ENCODE measurements around the gene LPP. TPM values are rescaled to one million over a fixed set of nuclear protein-coding genes. Genes with fewer than 3 reads are reported as not detected.

LPP gene
- total and polyA plus RNA-seq, 10 of the 15 experiments (the other 5 are each of a cell fraction or from before 2014, with no cell fraction given) = under 0.01 to 0.62 (median 0.03) TPM

DNA sequence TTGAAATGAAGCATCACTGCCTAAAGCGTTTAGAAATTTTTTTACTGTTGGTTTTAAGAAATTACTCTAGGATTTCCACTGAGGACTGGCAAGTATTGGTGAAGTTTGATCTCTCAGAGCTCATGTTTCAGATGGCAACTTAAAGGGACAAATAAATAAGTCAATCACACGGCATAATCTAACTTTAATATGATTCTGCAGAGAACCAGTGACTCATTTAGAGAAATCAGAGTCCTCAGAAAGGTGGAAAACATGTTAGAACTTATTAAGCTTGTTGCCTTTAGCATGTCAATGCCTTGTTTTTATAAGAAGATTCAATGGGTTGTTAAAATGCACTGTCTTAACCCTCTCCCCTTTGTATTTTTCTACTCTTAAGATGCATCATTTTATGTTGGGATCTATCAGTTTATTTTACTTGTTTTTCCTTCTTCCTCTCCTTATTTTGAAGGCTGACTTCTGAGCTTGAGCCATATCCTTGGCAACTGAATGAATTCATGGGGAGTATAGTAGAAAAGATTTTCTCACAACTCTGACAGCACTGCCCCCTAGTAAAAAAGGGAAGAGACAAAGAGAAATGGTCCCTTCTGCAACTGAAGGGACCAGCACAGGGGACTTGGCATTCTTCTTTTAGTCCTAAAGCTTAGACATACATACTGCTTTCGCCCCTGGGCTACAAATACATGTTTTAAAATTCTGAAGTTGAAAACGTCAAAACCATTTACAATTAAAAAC is 431.2 kb downstream of the LPP start (continued):
- TF ChIP-seq SREBF1 (IDR thresholded peaks at IDR 0.05; ENCODE audit: low read length) = no peak
- TF ChIP-seq ZNF384 (IDR thresholded peaks at IDR 0.05; ENCODE audit: borderline replicate concordance, low read depth, low read length) = no peak

DNA sequence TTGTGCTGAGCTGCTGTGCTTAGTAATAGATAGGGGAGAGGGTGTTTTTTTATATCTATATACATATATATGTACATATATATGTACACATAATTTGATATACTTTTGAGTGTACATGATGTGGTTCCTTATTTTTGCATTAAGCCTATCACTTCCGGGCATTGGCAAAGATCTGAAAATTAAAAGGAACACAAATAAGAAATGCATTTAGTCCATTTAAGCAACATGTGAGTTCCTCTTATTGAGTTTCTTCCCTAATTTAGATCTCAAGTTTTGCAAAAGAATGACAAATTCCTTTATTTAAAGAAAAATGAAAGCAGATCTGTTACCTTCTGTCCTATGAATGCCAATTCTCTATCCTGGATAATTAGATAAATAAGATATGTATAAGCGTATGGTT is 435.1 kb downstream of the LPP start:
- H3K36me3 ChIP-seq (ENCODE audit: control insufficient read depth in 2 of 2, insufficient read depth in 2 of 2, low read length in 1 of 2) = no peaks in the 10 kb centered on the region
- no peak for FAIRE-seq
- ChIA-PET CTCF (no interaction called here), RAD21 (ENCODE audit: unreplicated experiment) (interaction anchor here (0.8 kb wide), 1 partner anchor 846 kb away, joined by 3 read pairs; no protein-coding TSS in a partner anchor), POLR2A (no interaction called here), SMC1A (ENCODE audit: uncharacterized antibody, unreplicated experiment) (no interaction called here)
- 89% methylated on average over 2 of the region's 2 CpGs for WGBS (ENCODE audit: insufficient coverage, insufficient replicate concordance, low lambda C conversion rate, missing lambda C conversion rate)
- DNase-seq (ENCODE audit: low read depth, low spot score) = no peak
- TF ChIP-seq RFX5 (IDR thresholded peaks at IDR 0.05; ENCODE audit: low read depth, low read length) (no peak), EZH2 (IDR thresholded peaks at IDR 0.05; ENCODE audit: borderline replicate concordance, control insufficient read depth, low read depth, low read length) (no peak), KDM1A (IDR thresholded peaks at IDR 0.05; ENCODE audit: borderline replicate concordance) (no peak), ZBED1 (IDR thresholded peaks at IDR 0.05; ENCODE audit: borderline replicate concordance) (no peak)
- no peak for ATAC-seq
- intact Hi-C loops (cut with micrococcal nuclease; ENCODE audit: unreplicated experiment) = no loop called here
- H3K79me2 ChIP-seq (ENCODE audit: control insufficient read depth, insufficient read depth, low read length) = no peaks in the 10 kb centered on the region
- H4K20me1 ChIP-seq (ENCODE audit: control insufficient read depth, insufficient read depth) = no peaks in the 10 kb centered on the region
- H3K9me3 ChIP-seq (replicated peaks; ENCODE audit: control insufficient read depth, insufficient read depth, low read length) = no peaks in the 10 kb centered on the region
- no peak overlapping the region for H3K4me3 ChIP-seq
- no peak overlapping the region for H3K9ac ChIP-seq (ENCODE audit: control insufficient read depth, insufficient read depth, low read length)
- in situ Hi-C loops (cut with MboI) = no loop called here
- H3K4me1 ChIP-seq (ENCODE audit: control insufficient read depth, insufficient read depth, low read length) = no peaks in the 10 kb centered on the region
- no peak overlapping the region for H3K4me2 ChIP-seq (ENCODE audit: control insufficient read depth, insufficient read depth)
- H3K27ac ChIP-seq (ENCODE audit: control insufficient read depth, insufficient read depth) = no peak overlapping the region
- no TSS peak for BruUV-seq (replicated peaks)
- no peak overlapping the region for H2AFZ ChIP-seq (ENCODE audit: control insufficient read depth, low read depth, low read length)
- 0 out of 4 replicates have a peak, but pooled peaks cover 0 to 3% of the 10 kb centered on the region in 2 experiments for H3K27me3 ChIP-seq (replicated peaks in 1 of 2; ENCODE audit: control insufficient read depth in 2 of 2, insufficient read depth in 2 of 2, low read length in 1 of 2)

All from GM12878 (cell line).